Stimulated activated CD4-positive, alpha-beta T cell treated with anti-CD3 and anti-CD28 coated beads, TNF-alpha, amount 100 ng/mL, for 1 hour (primary cell): ENCODE data around the gene USH2A.

Experiments used
- DNase-seq, 3 donors: peaks; one replicate each; pipeline ENCODE4 v3.0.0-alpha.2; 2020; ENCODE audit warnings: low read depth in 3 of 3, low spot score in 1 of 3

The USH2A gene

DNA sequence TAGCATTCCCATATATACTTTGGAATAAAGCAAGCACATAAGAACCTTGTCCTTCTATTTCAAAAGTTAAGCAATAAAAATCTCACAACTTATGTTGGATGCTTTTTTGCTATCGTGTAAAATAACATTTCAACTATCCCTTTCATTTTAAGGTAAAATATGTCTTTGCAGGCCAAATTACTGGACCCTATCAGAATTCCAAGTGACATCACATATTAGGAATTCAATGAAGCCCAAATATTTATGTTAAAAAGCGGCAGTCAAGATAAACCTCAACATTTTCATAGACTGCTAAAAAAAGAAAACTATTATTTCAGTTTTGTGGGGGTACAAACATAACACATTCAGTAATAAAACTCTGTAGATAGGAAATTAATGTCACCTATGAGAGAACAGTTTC, 604.1 kb downstream of the USH2A start:
- DNase-seq, result no peak

GRCh38 chr1:215807911-215808436, 615.3 kb downstream of the USH2A start:
- no peak for DNase-seq

GRCh38 chr1:215807218-215807617, 616.0 kb downstream of the USH2A start:
- DNase-seq, result no peak

- no peak for DNase-seq
These were observed 625.4 kb downstream of the USH2A start for GRCh38 chr1:215797859-215798258.

DNA sequence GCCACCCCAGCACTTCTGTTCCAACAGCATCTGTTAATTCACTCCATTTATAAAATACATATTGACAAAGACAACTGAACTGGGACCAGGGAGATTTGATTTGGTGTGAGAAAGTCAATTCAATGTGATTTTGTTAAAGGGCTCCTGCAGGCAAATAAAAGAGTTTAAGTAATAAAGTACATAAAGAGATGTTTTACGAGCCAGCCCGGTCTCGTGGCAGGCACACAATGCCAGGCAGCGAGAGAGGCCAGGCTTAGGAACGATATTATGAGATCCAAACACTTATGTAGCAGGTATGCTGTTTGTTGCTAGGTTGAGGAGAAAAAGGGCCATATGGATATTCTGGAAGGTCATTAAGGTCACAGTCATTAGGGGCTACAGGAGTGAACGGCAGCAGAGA, 629.1 kb downstream of the USH2A start:
- no peak for DNase-seq

DNA sequence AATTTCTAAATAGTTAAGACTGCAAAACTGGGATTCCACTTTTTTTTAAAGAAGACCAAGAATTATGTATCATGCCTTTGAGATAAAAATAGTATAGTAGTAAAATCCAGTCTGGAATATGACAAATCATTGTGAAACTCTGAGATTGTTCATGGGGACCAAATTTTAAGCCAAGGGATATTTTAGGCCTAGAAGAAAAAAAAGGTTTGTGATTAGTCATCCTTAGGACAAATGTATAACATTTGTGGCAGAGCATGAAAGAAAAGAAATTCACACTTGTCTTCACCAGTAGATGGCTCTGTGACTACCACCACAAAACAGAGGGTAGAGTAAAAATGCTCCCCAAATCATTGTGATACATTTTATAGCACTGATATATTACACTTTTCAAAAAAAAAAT, 630.1 kb downstream of the USH2A start:
- DNase-seq, result no peak

- DNase-seq, result no peak
These were observed 630.8 kb downstream of the USH2A start for GRCh38 chr1:215792446-215792845.

DNA sequence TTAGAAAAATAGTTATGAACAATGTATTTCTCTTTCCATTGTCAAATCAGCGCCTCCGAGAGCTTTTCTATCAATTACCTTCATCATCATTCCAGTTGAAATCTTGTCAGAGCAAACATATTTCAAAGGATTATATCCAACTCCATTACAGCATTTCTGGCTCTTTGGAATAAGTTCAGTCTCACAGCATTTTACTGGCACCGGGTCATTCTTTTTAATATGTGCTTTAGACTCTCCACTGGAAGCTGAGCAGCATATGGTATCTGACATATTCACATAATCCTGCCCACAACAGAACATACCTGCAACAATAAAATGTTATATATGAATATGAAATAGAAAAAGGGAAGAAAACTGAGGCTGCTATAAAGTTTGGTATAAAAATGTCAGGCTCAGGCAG, 633.3 kb downstream of the USH2A start:
- DNase-seq, result no peak

GRCh38 chr1:215786997-215787396, 636.3 kb downstream of the USH2A start:
- DNase-seq, result no peak

DNA sequence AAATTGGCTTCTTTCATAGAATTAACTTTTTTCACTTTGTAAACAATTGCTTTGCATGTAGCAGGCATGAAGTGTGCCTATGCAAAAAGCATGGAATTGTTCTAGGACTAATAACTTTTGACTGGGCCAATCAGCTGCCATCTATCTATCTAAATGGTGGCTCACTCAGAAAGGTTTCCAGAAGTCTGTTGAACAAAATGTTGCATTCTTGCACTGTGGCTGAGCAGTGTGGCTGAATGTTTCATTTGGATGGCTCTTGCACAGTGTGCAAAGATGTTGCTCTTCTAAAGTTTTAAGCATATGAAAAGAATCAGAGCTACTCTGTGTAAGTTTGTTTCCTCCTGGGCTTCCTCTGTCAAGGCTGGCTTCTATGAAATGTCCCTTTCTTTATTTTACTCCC, 642.6 kb downstream of the USH2A start:
- no peak for DNase-seq

DNA sequence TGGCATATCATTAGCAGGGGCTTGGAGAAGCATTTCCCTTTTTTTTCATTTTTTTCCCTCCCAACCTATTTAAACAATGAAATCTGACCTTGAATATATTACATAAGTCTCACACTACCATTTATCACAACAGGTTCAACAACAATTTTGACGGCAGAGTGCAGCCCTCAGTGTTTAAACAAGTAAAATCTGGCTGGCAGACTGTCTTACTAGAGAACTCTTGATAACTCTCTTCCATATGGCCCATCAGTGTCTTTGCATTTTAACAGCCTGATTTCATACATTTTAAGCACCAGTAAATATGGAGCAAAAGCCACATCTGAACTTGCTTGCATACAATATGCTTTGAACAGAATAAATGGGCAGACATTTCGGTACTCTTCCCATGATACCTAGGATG, 643.1 kb downstream of the USH2A start:
- no peak for DNase-seq

DNA sequence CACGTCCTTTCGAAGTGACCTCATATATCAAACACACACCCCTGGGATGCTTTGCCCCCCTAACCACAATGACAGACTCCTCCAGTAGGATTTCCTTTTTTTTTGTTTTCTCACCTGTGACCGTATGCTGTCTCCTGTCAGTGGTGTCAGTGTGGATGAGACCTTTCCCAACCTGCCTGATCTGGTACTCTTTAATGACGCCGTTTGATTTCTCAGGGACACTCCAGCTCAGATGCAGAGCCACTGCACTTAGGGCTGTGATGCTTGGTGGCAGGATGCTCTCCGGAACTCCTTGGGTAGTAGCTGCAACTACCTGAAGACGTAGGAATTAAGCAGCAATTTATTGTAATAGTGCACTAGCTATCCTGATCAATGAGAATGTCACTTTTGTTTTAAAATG, 643.5 kb downstream of the USH2A start:
- DNase-seq, result no peak

GRCh38 chr1:215777370-215777925, 645.8 kb downstream of the USH2A start:
- no peak for DNase-seq

GRCh38 chr1:215776336-215776735, 646.9 kb downstream of the USH2A start:
- DNase-seq, result no peak

- DNase-seq, result no peak
These were observed 651.1 kb downstream of the USH2A start for GRCh38 chr1:215772151-215772550.

DNA sequence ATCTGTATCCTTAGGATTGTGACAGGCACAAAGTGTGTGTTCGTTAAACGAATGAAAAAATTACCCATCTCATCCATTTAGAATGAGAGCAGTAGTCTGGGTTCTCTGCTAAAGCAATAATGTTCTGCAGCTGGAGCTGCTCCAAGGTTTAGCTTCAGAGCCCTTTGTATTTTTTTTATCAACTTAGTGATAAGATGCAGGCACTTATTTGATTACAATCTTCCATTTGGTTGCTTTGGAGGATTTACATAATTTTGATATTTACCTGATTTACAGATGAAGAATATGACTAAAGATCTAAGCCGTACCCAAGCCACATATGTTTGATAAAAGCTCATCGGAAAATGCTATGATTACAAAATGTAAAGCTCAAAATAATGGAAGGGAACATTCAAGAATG, 654.9 kb downstream of the USH2A start:
- DNase-seq, result no peak

GRCh38 chr1:215767761-215768160, 655.5 kb downstream of the USH2A start:
- no peak for DNase-seq

DNA sequence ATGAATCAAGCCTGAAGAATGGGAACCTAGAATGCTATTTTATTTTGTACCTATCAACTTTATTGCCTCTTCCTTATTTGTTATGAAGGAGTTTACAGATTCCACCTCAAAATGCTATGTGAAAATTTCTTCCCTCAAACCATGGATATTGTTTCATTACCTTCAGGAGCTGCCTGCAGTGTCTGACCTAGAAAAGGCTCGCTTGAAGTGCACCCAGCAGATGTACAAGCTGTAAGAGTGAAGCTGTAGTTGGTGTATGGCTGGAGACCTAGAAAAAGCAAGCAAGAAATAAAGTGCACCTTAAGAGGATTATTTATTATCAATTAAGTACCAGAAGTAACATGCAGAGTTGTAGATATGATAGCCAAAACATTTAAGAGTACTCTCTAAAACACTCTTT, 656.7 kb downstream of the USH2A start:
- no peak for DNase-seq

- DNase-seq, result no peak
These were observed 657.4 kb downstream of the USH2A start for GRCh38 chr1:215765833-215766232.

- DNase-seq, result no peak
These were observed 661.8 kb downstream of the USH2A start for GRCh38 chr1:215761446-215761845.

DNA sequence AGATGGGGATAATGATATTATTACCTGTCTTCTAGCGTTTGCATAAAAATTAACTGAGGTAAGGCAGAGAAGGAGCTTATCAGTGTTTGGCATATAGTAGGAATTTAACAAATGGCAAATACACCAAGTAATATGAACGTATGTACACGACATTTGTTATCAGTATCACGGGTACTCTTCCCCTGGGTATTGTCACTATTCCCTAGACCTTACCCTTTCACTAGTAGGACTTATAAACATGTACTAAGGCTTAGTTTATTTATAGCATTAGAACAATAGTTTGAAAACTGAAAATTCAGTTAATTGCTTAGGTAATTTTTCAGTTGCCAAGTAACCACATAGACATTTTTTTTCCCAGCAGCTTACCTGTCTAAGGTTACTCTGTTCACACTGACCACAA, 669.1 kb downstream of the USH2A start:
- DNase-seq, result no peak

GRCh38 chr1:215749414-215749813, 673.8 kb downstream of the USH2A start:
- DNase-seq, result no peak

DNA sequence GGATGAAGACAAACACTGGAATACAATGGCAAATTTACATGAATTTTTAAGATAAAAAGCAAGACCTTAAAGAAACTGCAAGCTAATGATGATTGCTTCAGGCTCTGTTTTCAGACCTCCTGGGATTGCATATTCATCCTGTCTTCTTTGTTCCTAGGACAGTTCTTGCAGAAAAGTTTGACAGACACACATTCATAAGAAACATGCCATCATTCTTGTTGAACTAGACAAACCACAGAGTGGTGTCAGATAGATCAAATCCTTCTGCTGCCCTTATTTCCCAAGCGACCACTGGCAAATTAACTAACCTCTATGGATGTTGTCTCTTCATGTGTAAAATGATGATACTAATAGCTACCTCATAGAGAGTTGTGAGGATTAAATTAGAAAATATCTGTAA, 674.8 kb downstream of the USH2A start:
- DNase-seq, result no peak

DNA sequence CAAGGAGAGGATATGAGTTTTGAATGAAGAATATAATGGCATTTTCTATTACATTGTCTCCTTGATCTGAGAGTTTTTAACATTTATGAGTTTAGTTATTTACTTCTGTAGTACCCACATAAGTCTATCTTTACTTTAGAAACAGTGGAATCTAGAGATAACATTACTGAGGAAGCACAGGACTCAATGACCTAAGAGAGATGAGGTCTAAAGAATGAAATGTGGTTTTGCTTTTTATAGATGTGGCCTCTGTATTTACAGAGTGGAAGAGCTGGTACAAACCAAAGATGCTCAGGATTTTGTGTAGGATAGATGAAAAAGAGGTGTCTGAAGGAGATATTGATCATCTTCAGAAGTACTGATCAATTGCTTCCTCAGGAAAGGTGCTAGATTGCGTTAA, 678.8 kb downstream of the USH2A start:
- no peak for DNase-seq
